Lower leg skin (tissue), 4 donors: ENCODE data around the gene GET3. TPM values are rescaled to one million over a fixed set of nuclear protein-coding genes. Genes with fewer than 3 reads are reported as not detected.

Source experiments
- DNase-seq, 2 donors: peaks; one replicate each; pipeline ENCODE4 v3.0.0-alpha.2; 2019; ENCODE audit warnings: low spot score in 2 of 2
- H3K4me3 ChIP-seq: fragments of 200-600 bp; sonication (generic); 2 replicates; pipeline ENCODE4 v1.5.1; 2017; ENCODE audit warnings: mild to moderate bottlenecking, low read depth; ENCODE audit not compliant: poor library complexity, severe bottlenecking
- POLR2A ChIP-seq, 2 donors: fragments of 450-650 bp; IDR thresholded peaks; one replicate each; pipeline ENCODE4 v1.6.1; 2016 to 2017; ENCODE audit warnings: antibody characterized with exemption in 2 of 2, mild to moderate bottlenecking in 1 of 2, moderate library complexity in 1 of 2
- WGBS, 2 donors: methylation state at CpG; one replicate each; pipeline ENCODE4 v1.1.5; 2018; 5-methylcytosine and 5-hydroxymethylcytosine counted together
- intact Hi-C: fragments of 100-400 bp; cut with DNase I; formaldehyde crosslinking; loops from one replicate; pipeline ENCODE4 v1.15.0; 2023; ENCODE audit warnings: low total_unique reads
- total RNA-seq, 4 donors: library from RNA; depleted of rRNA; stranded (reverse); fragments of >200 nt; gene quantifications; one replicate each; pipeline ENCODE4 v1.1.0, GENCODE V29; 2016
- TF ChIP-seq, protein P1 (sequence below), 3 donors: fragments of 450-650 bp; IDR thresholded peaks; one replicate each; pipeline ENCODE4 v1.5.1; 2016; ENCODE audit warnings: antibody characterized with exemption in 3 of 3, mild to moderate bottlenecking in 3 of 3, moderate library complexity in 2 of 3

The GET3 gene
- total RNA-seq, 4 donors from 2014 or later = 43.2 to 63.2 (median 53.4) TPM

DNA sequence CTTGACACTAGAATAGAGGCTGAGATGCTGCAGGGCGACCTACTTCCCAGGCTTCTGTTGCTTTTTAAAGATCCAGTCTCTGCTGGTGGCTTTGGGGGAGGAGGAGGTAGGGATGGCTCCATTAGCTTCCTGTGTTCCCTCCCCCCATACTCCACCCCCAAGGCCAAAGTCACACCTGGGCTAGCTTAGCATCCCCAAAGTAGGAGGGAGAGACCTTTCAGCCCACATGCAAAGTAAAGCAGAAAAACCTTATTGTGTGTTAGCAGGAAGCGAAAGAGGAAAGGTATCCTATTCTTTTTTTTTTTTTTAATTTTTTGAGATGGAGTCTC lies 10.3 kb upstream of the GET3 start:
- DNase-seq = no peak
- WGBS, 2 donors = 80 to 94% methylated on average over 2 of the region's 2 CpGs
- H3K4me3 ChIP-seq = no peak overlapping the region
- TF ChIP-seq, protein P1, sequence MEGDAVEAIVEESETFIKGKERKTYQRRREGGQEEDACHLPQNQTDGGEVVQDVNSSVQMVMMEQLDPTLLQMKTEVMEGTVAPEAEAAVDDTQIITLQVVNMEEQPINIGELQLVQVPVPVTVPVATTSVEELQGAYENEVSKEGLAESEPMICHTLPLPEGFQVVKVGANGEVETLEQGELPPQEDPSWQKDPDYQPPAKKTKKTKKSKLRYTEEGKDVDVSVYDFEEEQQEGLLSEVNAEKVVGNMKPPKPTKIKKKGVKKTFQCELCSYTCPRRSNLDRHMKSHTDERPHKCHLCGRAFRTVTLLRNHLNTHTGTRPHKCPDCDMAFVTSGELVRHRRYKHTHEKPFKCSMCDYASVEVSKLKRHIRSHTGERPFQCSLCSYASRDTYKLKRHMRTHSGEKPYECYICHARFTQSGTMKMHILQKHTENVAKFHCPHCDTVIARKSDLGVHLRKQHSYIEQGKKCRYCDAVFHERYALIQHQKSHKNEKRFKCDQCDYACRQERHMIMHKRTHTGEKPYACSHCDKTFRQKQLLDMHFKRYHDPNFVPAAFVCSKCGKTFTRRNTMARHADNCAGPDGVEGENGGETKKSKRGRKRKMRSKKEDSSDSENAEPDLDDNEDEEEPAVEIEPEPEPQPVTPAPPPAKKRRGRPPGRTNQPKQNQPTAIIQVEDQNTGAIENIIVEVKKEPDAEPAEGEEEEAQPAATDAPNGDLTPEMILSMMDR (IDR thresholded peaks at IDR 0.05) = no peak
- no peak for TF ChIP-seq POLR2A (IDR thresholded peaks at IDR 0.05)
- intact Hi-C loops = no loop called here

DNA sequence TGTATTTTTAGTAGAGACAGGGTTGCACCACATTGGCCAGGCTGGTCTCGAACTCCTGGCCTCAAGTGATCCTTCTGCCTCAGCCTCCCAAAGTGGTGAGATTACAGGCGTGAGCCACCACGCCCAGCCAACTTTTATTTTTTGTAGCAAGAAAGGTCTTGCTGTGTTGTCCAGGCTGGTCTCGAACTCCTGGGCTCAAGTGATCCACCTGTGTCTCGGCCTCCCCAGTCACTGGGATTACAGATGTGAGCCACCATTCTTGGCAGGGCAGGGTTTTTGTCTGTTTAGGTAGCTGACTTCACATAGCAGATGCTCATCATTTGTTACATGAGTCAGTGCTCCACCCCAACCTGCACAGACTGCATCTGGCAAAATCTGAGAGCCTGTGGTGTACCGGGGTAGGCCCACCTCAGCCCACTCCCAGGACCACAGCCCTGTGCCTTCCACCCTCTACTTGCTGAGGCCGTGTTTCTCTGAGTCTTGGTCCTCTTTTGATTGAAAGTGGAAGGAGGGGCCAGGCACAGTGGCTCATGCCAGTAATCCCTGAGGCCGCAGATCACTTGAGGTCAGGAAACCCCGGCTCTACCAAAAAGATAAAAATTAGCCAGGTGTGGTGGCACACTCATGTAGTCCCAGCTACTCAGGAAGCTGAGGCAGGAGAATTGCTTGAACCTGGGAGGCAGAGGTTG lies 9.4 kb upstream of the GET3 start:
- TF ChIP-seq POLR2A (IDR thresholded peaks at IDR 0.05) = no peak
- TF ChIP-seq, protein P1 (IDR thresholded peaks at IDR 0.05) = no peak
- WGBS, 2 donors = 86 to 92% methylated on average over 9 of the region's 9 CpGs
- intact Hi-C loops = no loop called here

DNA sequence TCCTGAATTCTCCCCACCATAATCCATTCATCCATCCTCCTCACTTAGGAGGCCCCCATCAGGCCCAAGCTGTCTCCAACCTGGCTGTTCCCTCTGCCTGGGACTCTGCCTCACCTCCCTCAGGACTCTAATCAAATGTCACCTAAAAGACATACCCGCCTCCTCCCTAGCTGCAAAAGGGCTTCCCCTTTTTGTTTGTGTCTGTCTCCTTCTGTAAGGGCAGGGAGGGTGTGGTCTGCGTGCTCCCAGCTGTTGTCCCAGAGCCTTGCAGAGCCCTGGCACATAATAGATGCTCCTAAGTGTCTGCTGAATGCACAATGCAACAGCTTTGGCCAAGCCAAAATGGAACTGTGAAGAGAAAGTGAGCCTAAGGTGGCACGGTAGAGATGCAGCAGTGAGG lies 7.2 kb upstream of the GET3 start:
- no peak for DNase-seq
- no peak for TF ChIP-seq POLR2A (IDR thresholded peaks at IDR 0.05)
- TF ChIP-seq, protein P1 (IDR thresholded peaks at IDR 0.05) = no peak
- WGBS, 2 donors = 72 to 73% methylated on average over 3 of the region's 3 CpGs
- intact Hi-C loops = no loop called here
- no peak overlapping the region for H3K4me3 ChIP-seq

More for the DNA sequence above, 9.4 kb upstream of the GET3 start:
- no peak overlapping the region for H3K4me3 ChIP-seq
- no peak for DNase-seq

- intact Hi-C loops = no loop called here
- TF ChIP-seq POLR2A (IDR thresholded peaks at IDR 0.05) = no peak
- TF ChIP-seq, protein P1 (IDR thresholded peaks at IDR 0.05) = no peak
- WGBS, 2 donors = 90 to 91% methylated on average over 24 of the region's 24 CpGs
- DNase-seq = no peak
- H3K4me3 ChIP-seq = no peak overlapping the region
Observed at GRCh38 chr19:12731337-12731736, 6.0 kb upstream of the GET3 start.

DNA sequence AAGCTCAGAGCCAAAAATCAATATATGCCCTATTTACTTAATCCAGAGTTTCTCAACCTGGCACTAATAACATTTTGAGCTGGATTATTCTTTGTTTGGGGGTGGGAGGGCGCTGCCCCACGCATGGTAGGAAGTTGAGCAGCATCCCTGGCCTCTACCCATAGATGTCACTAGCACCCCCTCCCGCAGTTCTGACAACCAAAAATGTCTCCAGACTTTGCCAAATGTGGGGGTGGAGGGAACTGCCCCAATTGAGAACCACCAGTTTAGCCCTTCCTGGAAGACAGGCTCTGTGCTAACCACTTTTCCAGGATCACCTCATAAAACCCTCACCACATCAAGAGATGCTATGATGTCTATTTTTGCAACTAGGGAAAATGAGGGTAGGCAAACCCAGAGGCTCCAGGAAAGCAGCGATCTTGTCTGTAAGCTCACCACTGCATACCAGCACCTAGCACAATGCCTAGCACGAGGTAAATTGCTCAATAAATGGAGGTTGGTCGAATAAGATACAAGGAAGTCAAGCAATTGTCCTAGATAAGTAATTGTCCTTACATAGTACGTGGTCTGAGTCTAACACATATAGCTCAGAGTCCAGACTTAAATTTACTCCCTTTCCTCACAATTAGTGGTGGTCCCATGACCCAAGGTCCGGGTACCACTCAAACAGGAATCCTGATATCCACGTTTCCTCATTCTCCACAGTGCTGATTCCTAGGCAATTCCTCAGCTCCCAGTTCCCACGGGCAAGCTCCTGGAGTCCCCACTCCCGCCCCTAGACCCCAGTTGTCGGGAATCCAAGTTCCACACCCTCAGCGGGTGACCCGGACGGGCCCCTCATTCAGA lies 3.7 kb upstream of the GET3 start:
- no peak for TF ChIP-seq POLR2A (IDR thresholded peaks at IDR 0.05)
- TF ChIP-seq, protein P1 (IDR thresholded peaks at IDR 0.05) = no peak
- peak overlapping the region; percentile 55 for H3K4me3 ChIP-seq
- intact Hi-C loops = no loop called here
- DNase-seq = no peak
- whole genome bisulfite sequencing, 2 donors = 0 to 1% methylated on average over 15 of the region's 15 CpGs
